A549 (cell line): Measurements from ENCODE around the gene FN3KRP. TPM values are rescaled to one million over a fixed set of nuclear protein-coding genes. Genes with fewer than 3 reads are reported as not detected.

Source experiments
- ATAC-seq, 2 experiments: fragments of 200-7000 bp in 1 of 2; fragments of >200 bp in 1 of 2; cut with Nextera tagmentation in 1 of 2; cut with Tn5 transposase in 1 of 2; 3 replicates each; pipeline versions ENCODE4 v1.8.0 to v1.9.1; 2018 to 2020; ENCODE audit warnings: mild to moderate bottlenecking in 1 of 2, moderate library complexity in 1 of 2
- CTCF ChIA-PET: fragments of 300-600 bp; sonication (Branson Sonifier 250); formaldehyde crosslinking; extraction: SDS; loops from one replicate; lab custom pipeline; 2021; ENCODE audit warnings: antibody characterized with exemption, inconsistent platforms; lab: Yijun Ruan, JAX
- POLR2A ChIA-PET: fragments of 350-600 bp; formaldehyde crosslinking; extraction: SDS; loops from one replicate; lab custom pipeline; 2021; ENCODE audit warnings: antibody characterized with exemption, inconsistent platforms; lab: Yijun Ruan, JAX
- DNase-seq, 2 experiments: peaks; one replicate each; pipeline versions ENCODE4 v3.0.0 to v3.0.0-alpha.2; 2011 to 2016; ENCODE audit warnings: low read depth in 1 of 2, low spot score in 1 of 2
- FAIRE-seq: peaks from 2 replicates; lab custom pipeline; 2011; peaks lifted over from hg19 to GRCh38; lab: Jason Lieb, UNC
- H3K27ac ChIP-seq, 2 experiments: fragments of >200 bp; sonication (Bioruptor Twin); formaldehyde crosslinking; 3 replicates each; pipeline ENCODE4 v1.5.1; 2016 to 2017
- H3K4me1 ChIP-seq: fragments of >200 bp; sonication (Bioruptor Twin); formaldehyde crosslinking; 3 replicates; pipeline ENCODE4 v1.6.1; 2016
- H3K4me2 ChIP-seq: fragments of >200 bp; sonication (Bioruptor Twin); formaldehyde crosslinking; 3 replicates; pipeline ENCODE4 v1.6.1; 2016
- H3K4me3 ChIP-seq: fragments of >200 bp; sonication (Bioruptor Twin); formaldehyde crosslinking; 3 replicates; pipeline ENCODE4 v1.5.1; 2016
- H3K9me3 ChIP-seq: fragments of >200 bp; sonication (Bioruptor Twin); formaldehyde crosslinking; 3 replicates; pipeline ENCODE4 v1.6.1; 2016
- ATOH8 ChIP-seq: fragments of 250-450 bp; sonication (Bioruptor Pico); IDR thresholded peaks from 2 replicates; pipeline ENCODE4 v1.5.0; 2020; ENCODE audit warnings: low read depth, mild to moderate bottlenecking, moderate library complexity
- CBX2 ChIP-seq: fragments of 200-600 bp; sonication (generic); IDR thresholded peaks from 2 replicates; pipeline ENCODE4 v1.6.1; 2016; ENCODE audit warnings: low read depth, mild to moderate bottlenecking, borderline replicate concordance
- CBX8 ChIP-seq: fragments of 200-600 bp; sonication (generic); IDR thresholded peaks from 2 replicates; pipeline ENCODE4 v1.6.1; 2016
- CEBPB ChIP-seq, 2 experiments: fragments of >200 bp in 1 of 2; sonication (Bioruptor Twin) in 1 of 2; formaldehyde crosslinking in 1 of 2; IDR thresholded peaks; 2 replicates each; pipeline ENCODE4 v1.6.1; 2012 to 2016
- CHD2 ChIP-seq: fragments of 150-350 bp; IDR thresholded peaks from 2 replicates; pipeline ENCODE4 v1.6.1; 2014; ENCODE audit warnings: low read length; ENCODE audit not compliant: partially characterized antibody
- CHD4 ChIP-seq: fragments of 200-600 bp; sonication (generic); IDR thresholded peaks from 2 replicates; pipeline ENCODE4 v1.6.1; 2016; ENCODE audit warnings: antibody characterized with exemption, mild to moderate bottlenecking, borderline replicate concordance
- EHF ChIP-seq: fragments of 250-450 bp; sonication (Bioruptor Pico); IDR thresholded peaks from 2 replicates; pipeline ENCODE4 v1.5.0; 2020; ENCODE audit warnings: mild to moderate bottlenecking
- ESRRA ChIP-seq: fragments of 150-350 bp; IDR thresholded peaks from 2 replicates; pipeline ENCODE4 v1.6.1; 2014; ENCODE audit warnings: mild to moderate bottlenecking, low read length, borderline replicate concordance
- FOSB ChIP-seq: fragments of 250-450 bp; sonication (Bioruptor Pico); IDR thresholded peaks from 2 replicates; pipeline ENCODE4 v1.5.0; 2020; ENCODE audit warnings: mild to moderate bottlenecking, moderate library complexity
- FOSL2 ChIP-seq, 2 experiments: fragments of 450-650 bp in 1 of 2; fragments of >200 bp in 1 of 2; sonication (Bioruptor Twin) in 1 of 2; formaldehyde crosslinking; IDR thresholded peaks; 2 replicates each; pipeline versions ENCODE4 v1.5.0 to v1.6.1; 2016 to 2020; ENCODE audit warnings: mild to moderate bottlenecking in 1 of 2, moderate library complexity in 1 of 2
- FOXS1 ChIP-seq: fragments of 250-450 bp; sonication (Bioruptor Pico); IDR thresholded peaks from 2 replicates; pipeline ENCODE4 v1.5.0; 2020; ENCODE audit warnings: mild to moderate bottlenecking, moderate library complexity
- GATA3 ChIP-seq: IDR thresholded peaks from 2 replicates; pipeline ENCODE4 v1.6.1; 2012; ENCODE audit warnings: borderline replicate concordance
- HOXA7 ChIP-seq: fragments of 250-450 bp; sonication (Bioruptor Pico); IDR thresholded peaks from 2 replicates; pipeline ENCODE4 v1.5.0; 2020; ENCODE audit warnings: mild to moderate bottlenecking, moderate library complexity
- HOXB5 ChIP-seq: fragments of 250-450 bp; sonication (Bioruptor Pico); IDR thresholded peaks from 2 replicates; pipeline ENCODE4 v1.5.0; 2020; ENCODE audit warnings: mild to moderate bottlenecking, moderate library complexity
- KDM1A ChIP-seq: fragments of 200-600 bp; sonication (generic); IDR thresholded peaks from 2 replicates; pipeline ENCODE4 v1.6.1; 2016; ENCODE audit warnings: low read depth, mild to moderate bottlenecking
- KDM5A ChIP-seq: fragments of 200-600 bp; sonication (generic); IDR thresholded peaks from 2 replicates; pipeline ENCODE4 v1.6.1; 2016; ENCODE audit warnings: antibody characterized with exemption, mild to moderate bottlenecking
- NR3C1 ChIP-seq: fragments of >200 bp; sonication (Bioruptor Twin); formaldehyde crosslinking; IDR thresholded peaks from 3 replicates; pipeline ENCODE4 v1.6.1; 2017
- POLR2A ChIP-seq: IDR thresholded peaks from 2 replicates; pipeline ENCODE4 v1.6.1; 2012; ENCODE audit warnings: mild to moderate bottlenecking, low read length
- POLR2AphosphoS2 ChIP-seq: conservative IDR thresholded peaks from 2 replicates; pipeline ENCODE4 v1.6.1; 2012; ENCODE audit warnings: low read length, improper control_type of control experiment, inconsistent platforms
- RAD21 ChIP-seq, 2 experiments: fragments of >200 bp in 1 of 2; sonication (Bioruptor Twin) in 1 of 2; formaldehyde crosslinking in 1 of 2; IDR thresholded peaks in 1 of 2; conservative IDR thresholded peaks in 1 of 2; 2 replicates in 1 of 2; 3 replicates in 1 of 2; pipeline ENCODE4 v1.6.1; 2012 to 2018; ENCODE audit warnings: inconsistent platforms in 1 of 2
- RCOR1 ChIP-seq: fragments of 150-350 bp; IDR thresholded peaks from 2 replicates; pipeline ENCODE4 v1.6.1; 2014; ENCODE audit warnings: antibody characterized with exemption, low read length, low read depth
- SREBF2 ChIP-seq: fragments of 450-650 bp; IDR thresholded peaks from 2 replicates; pipeline ENCODE4 v1.6.1; 2014; ENCODE audit warnings: mild to moderate bottlenecking, moderate library complexity
- TFCP2L1 ChIP-seq: fragments of 250-450 bp; sonication (Bioruptor Pico); IDR thresholded peaks from 2 replicates; pipeline ENCODE4 v1.5.0; 2021; ENCODE audit warnings: mild to moderate bottlenecking
- TP53 ChIP-seq: fragments of 250-450 bp; sonication (Bioruptor Pico); IDR thresholded peaks from 2 replicates; pipeline ENCODE4 v1.5.0; 2021; ENCODE audit warnings: mild to moderate bottlenecking, moderate library complexity
- ZNF302 ChIP-seq: fragments of 250-450 bp; sonication (Bioruptor Pico); IDR thresholded peaks from 2 replicates; pipeline ENCODE4 v1.9.0; 2021; ENCODE audit warnings: inconsistent platforms, mild to moderate bottlenecking, moderate library complexity
- WGBS: methylation state at CpG from one replicate; pipeline ENCODE4 v1.1.6; 2017; ENCODE audit errors: missing lambda C conversion rate; 5-methylcytosine and 5-hydroxymethylcytosine counted together
- polyA plus RNA-seq, 4 experiments: library from polyadenylated mRNA; depleted of rRNA in 3 of 4; stranded (reverse); fragments of >200 nt; fragmentation: RNase III in 1 of 4; extraction: RNeasy Plus Mini Kit Qiagen cat#74134 plus additional on column Dnase treatment in 1 of 4; gene quantifications; 2 replicates in 3 of 4; 3 replicates in 1 of 4; pipeline ENCODE4 v1.2.3, GENCODE V29; 2011 to 2017
- TF ChIP-seq, protein P1 (sequence below): fragments of >200 bp; sonication (Bioruptor Twin); formaldehyde crosslinking; IDR thresholded peaks from 2 replicates; pipeline ENCODE4 v1.6.1; 2016

Gene FN3KRP
- polyA plus RNA-seq, 2 of the 4 experiments (the other 2 are of a cell fraction) = 41.1 to 62.4 TPM

DNA sequence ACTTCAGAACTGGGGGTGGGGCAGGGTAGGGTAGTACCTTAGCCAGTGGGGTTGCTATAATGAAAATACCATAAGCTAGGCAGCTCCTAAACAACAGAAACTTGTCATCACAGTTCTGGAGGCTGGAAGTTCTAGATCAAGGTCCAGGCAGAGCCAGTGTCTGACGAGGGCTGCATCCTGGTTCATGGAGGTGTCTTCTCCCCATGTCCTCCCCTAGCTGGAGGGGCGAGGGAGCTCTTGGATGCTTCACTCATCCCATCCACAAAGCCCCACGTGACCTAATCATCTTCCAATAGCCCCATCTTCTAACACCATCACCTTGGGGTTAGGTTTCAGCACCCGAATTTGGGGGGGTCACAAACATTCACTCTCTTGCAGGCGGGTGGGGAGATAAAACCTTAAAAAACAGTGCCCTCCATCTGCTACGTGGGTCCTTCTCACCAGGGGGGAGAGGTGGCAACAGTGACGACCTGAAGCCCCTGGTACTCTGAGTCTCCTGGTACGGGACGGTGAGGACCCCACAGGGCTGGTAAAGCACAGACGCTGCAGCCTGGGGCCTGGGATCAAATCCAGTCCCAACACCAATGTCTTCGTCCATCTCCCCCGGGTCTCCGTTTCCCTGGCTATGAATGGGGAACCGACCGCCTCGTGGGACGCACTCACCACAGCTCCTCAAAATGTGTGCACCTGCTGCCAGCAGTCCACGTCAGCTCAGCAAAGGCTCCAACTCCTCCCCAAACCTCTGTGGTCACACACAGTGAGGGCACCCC, 40.8 kb upstream of the FN3KRP start:
- ChIA-PET POLR2A (no interaction called here), CTCF (interaction anchor here (0.6 to 2.1 kb wide), 3 partner anchors 100 to 304 kb away, joined by 4 to 7 read pairs (median 4); no protein-coding TSS in a partner anchor)
- no peak; a peak in 1 of 6 replicates for ATAC-seq
- Histone ChIP-seq H3K4me3 (no peak overlapping the region), H3K4me2 (no peak overlapping the region), H3K4me1 (no peaks in the 10 kb centered on the region; the same call in 2 of the 3 replicates), H3K27ac (no peak overlapping the region), H3K9me3 (no peaks in the 10 kb centered on the region)
- DNase-seq = no peak
- no peak for FAIRE-seq
- TF ChIP-seq RAD21 (conservative IDR thresholded peaks at IDR 0.05 in 1 of 2, IDR thresholded peaks at IDR 0.05 in 1 of 2) (no peak), TFCP2L1 (CRISPR knock-in tag) (no peak), FOSL2 (IDR thresholded peaks at IDR 0.05) (no peak), FOSL2 (CRISPR knock-in tag; IDR thresholded peaks at IDR 0.05) (no peak), ATOH8 (no peak), CHD4 (no peak), TP53 (CRISPR knock-in tag) (no peak), CBX8 (no peak), NR3C1 (no peak), EHF (CRISPR knock-in tag) (no peak), RCOR1 (no peak), SREBF2 (no peak), GATA3 (no peak), CHD2 (no peak), POLR2A (no peak), FOSB (CRISPR knock-in tag) (no peak), KDM5A (no peak), FOXS1 (CRISPR knock-in tag) (no peak), HOXA7 (CRISPR knock-in tag) (no peak), ESRRA (no peak), CEBPB (IDR thresholded peaks at IDR 0.05) (no peak)
- 80% methylated on average over 18 of the region's 18 CpGs for WGBS

DNA sequence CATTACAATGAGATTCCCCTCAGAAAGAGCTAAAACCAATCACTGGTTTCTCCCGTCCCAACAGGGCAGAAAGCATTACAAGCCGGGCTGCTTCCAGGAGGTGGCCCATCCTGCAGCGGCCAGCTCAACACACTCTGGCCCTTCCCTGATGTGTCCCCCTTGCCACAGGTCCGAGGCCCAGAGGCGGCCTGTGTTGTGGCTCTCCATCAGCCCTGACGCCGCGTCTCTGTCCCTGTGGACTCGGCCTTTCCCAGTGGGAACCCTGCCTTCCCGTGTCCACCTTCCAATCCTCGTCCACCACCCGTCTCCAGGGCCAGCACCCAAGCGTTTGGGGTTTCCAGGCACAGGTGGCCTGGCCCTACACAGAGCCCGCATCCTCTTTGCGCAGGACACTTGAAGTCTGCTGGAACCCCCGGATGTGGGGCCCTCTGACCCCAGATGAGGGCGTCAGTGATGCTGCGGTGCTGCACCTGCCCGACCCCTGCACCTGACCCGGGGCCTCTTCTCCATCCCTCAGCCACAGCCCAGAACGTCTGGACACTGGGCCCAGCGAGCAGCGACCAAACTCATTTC, 39.1 kb upstream of the FN3KRP start:
- ChIA-PET POLR2A (no interaction called here), CTCF (interaction anchor here (0.6 to 6.5 kb wide), 10 partner anchors 7 to 99 kb away, joined by 3 to 54 read pairs (median 4); no protein-coding TSS in a partner anchor)
- 84% methylated on average over 23 of the region's 23 CpGs for WGBS
- peaks cover 16% of the 10 kb centered on the region for H3K9me3 ChIP-seq
- H3K4me1 ChIP-seq = no peaks in the 10 kb centered on the region; the same call in 2 of the 3 replicates
- H3K4me2 ChIP-seq = no peak overlapping the region
- ATAC-seq = no peak; a peak in 2 of 6 replicates
- DNase-seq = no peak
- no peak overlapping the region for H3K4me3 ChIP-seq
- FAIRE-seq = no peak
- no peak overlapping the region for H3K27ac ChIP-seq
- no peak for TF ChIP-seq CBX2
- TF ChIP-seq, protein P1, sequence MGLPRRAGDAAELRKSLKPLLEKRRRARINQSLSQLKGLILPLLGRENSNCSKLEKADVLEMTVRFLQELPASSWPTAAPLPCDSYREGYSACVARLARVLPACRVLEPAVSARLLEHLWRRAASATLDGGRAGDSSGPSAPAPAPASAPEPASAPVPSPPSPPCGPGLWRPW = no peak

- DNase-seq = no peak
- Histone ChIP-seq H3K4me3 (no peak overlapping the region), H3K4me2 (no peak overlapping the region), H3K27ac (no peak overlapping the region), H3K4me1 (peaks cover 1% of the 10 kb centered on the region; the same call in 1 of the 3 replicates), H3K9me3 (peaks cover 19% of the 10 kb centered on the region)
- ChIA-PET CTCF (interaction anchor here (0.6 to 6.5 kb wide), 9 partner anchors 8 to 99 kb away, joined by 3 to 54 read pairs (median 4); no protein-coding TSS in a partner anchor), POLR2A (interaction anchor here (0.6 kb wide), 1 partner anchor 44 kb away, joined by 3 read pairs; no protein-coding TSS in a partner anchor)
- no peak for ATAC-seq
- FAIRE-seq = no peak
- TF ChIP-seq KDM1A = no peak
- no peak for TF ChIP-seq ZNF302 (CRISPR knock-in tag)
- TF ChIP-seq POLR2AphosphoS2 = no peak
- TF ChIP-seq HOXA7 (CRISPR knock-in tag) = no peak
- TF ChIP-seq CHD4 = no peak
- TF ChIP-seq GATA3 = no peak
- no peak for TF ChIP-seq HOXB5 (CRISPR knock-in tag)
- TF ChIP-seq ATOH8 = no peak
- TF ChIP-seq CHD2 = no peak
- WGBS = 84% methylated on average over 14 of the region's 14 CpGs
These were observed 38.1 kb upstream of the FN3KRP start for GRCh38 chr17:82678265-82678891.
